ENCODE data around the gene ZSCAN20.

DNA sequence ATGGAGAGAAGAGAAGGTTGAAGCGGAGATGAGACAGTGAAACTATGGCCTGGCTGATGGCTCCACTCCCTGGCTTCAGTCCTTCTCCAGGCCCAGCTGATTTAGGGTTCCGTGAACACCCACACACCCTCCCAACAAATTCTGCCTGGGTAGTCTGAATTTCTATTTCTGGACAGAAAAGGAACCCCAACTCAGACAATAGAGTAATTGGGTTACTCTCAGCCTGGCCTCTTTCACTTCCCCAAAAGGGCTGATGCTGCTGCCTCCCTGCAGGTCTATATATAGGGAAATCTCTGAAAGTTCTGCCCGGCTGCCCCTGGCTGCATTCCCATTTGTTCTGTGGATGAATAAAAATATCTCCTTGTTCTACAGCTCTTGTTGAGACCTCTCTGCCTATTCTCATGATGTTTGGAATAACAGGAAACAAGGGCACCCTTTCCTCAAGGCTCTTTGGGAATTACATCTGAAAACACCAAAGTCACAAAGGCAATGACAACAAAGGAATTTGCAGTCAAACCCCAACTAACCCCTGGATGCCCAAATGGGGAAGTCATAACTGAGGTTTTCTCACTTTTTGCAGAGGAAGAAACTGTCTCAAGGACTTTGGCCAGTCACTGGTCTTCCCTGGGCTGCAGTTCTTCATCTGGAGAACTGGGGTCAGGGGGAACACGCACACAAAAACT, 11.4 kb upstream of the ZSCAN20 start:
- no peak for TF ChIP-seq POLR2A (IDR thresholded peaks at IDR 0.05)
- no peak for TF ChIP-seq CTCF (IDR thresholded peaks at IDR 0.05)
